Activated naive CD8-positive, alpha-beta T cell treated with anti-CD3 and anti-CD28 coated beads, Interleukin-2, amount 50 U/mL, for 16 hours (primary cell): ENCODE results near the gene XKR7.
"Not testable (repeated sequence)": the region's sequence is repeated elsewhere in the genome, so short reads cannot be mapped to it uniquely, and the experiment has no call there.

ENCODE experiments used
- DNase-seq: peaks from one replicate; pipeline ENCODE4 v3.0.0-alpha.2; 2020; ENCODE audit warnings: low read depth, low spot score

The XKR7 gene, protein sequence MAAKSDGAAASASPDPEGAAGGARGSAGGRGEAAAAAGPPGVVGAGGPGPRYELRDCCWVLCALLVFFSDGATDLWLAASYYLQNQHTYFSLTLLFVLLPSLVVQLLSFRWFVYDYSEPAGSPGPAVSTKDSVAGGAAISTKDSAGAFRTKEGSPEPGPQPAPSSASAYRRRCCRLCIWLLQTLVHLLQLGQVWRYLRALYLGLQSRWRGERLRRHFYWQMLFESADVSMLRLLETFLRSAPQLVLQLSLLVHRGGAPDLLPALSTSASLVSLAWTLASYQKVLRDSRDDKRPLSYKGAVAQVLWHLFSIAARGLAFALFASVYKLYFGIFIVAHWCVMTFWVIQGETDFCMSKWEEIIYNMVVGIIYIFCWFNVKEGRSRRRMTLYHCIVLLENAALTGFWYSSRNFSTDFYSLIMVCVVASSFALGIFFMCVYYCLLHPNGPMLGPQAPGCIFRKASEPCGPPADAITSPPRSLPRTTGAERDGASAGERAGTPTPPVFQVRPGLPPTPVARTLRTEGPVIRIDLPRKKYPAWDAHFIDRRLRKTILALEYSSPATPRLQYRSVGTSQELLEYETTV

DNA sequence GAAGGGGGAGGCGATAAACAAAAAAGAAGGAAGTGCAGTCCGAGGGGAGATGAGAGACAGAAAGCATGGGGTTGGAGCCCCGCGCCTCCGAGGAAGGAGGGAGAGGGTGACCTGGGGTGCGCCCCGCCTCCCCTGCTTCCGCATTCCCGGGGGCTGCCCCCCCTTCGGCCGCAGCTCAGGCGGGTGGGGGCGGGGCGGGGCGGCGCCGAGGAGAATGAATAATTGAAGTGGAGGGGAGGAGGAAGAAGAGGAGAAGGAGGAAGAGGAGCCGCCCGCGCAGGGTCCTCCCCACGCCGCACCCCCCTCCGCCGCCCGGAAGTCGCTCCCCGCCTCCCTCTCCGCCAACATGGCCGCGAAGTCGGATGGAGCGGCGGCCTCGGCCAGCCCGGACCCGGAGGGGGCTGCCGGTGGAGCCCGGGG lies at the start of gene XKR7:
Gene XKR7 (plus strand): TSS at position 322 of the 420 bp plus-strand sequence. CDS start 25 bp downstream, at position 347.
- DNase-seq, result no peak

GRCh38 chr20:31918466-31919105 lies 49.4 kb upstream of the XKR7 start:
- no peak for DNase-seq

DNA sequence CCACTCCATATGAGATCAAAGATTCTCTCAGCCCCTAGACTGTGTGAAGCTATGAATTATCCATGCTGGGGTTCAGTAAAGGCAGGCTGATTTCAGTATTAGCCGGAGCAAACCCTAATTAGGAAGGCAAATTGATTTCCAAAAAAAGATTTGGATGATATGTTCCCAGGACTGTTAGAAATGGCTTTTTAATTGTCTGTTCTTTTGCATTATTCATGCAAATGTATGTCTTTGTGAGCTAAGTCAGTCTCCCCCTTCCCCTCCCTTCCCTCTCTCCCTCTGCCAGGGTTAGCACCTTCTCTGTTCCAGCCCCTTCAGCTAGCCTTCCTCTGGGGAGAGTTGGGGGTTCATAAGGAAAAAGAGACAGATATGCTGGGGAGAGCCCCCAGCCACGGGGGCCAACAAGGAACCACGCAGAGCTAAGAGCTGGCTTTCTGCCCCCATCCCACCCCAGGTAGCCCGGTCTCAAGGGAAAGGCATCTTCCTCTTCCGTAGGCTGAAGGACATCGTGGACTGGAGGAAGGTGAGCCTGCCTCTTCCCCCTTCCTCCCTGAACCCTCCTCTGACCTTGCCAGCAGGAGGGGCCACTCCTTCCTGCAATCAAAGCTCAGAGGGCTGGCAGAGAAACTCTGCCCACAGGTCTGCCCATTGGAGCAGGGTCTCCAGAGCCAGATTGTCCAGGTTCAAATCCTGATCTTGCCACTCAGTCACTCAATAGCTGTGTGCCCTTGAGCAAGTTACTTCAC lies 48.4 kb upstream of the XKR7 start:
- DNase-seq, result no peak

GRCh38 chr20:31920275-31920855 lies 47.6 kb upstream of the XKR7 start:
- DNase-seq, result no peak

GRCh38 chr20:31921480-31921879 lies 46.5 kb upstream of the XKR7 start:
- DNase-seq, result not testable (repeated sequence)

- DNase-seq, result no peak
Observed at GRCh38 chr20:31922181-31922580, 45.8 kb upstream of the XKR7 start.

DNA sequence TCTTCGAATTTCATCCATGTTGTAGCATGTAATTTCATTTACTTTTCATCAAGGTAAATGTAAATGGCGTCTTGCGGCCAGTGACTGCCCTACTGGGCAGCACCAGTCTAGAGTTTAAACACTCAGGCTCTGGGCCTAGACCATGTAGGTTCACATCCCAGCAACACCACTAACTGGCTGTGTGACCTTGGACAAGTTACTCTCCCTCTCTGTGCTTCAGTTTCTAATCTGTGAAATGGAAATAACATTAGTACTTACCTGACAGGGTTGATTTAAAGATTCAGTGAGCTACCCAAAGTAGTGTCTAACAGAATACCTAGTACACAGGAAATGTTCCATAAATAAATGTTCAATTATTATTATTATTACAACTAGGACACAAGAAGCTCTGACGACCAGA lies 45.4 kb upstream of the XKR7 start:
- DNase-seq, result no peak

GRCh38 chr20:31923388-31924331 lies 44.3 kb upstream of the XKR7 start:
- DNase-seq, result no peak

DNA sequence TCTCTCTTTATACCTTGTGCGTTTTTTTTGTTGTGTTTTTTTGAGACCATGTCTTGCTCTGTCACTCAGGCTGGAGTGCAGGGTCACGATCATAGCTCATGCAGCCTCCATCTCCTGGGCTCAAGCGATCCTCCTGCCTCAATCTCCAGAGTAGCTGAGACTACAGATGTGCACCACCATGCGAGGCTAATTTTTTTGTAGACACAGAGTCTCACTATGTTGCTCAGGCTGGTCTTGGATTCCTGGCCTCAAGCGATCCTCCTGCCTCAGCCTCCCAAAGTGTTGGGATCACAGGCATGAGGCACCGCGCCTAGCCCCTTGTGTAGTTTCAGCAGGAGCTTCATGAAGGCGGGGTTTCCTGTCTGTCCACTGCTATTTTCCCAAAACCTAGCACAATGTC lies 43.4 kb upstream of the XKR7 start:
- DNase-seq, result no peak

- DNase-seq, result no peak
Observed at GRCh38 chr20:31925631-31926030, 42.3 kb upstream of the XKR7 start.

GRCh38 chr20:31926493-31926892 lies 41.5 kb upstream of the XKR7 start:
- no peak for DNase-seq

- DNase-seq, result no peak
Observed at GRCh38 chr20:31927627-31928159, 40.3 kb upstream of the XKR7 start.

GRCh38 chr20:31929631-31930030 lies 38.3 kb upstream of the XKR7 start:
- DNase-seq, result not testable (repeated sequence)

GRCh38 chr20:31930779-31931178 lies 37.2 kb upstream of the XKR7 start:
- DNase-seq, result no peak

DNA sequence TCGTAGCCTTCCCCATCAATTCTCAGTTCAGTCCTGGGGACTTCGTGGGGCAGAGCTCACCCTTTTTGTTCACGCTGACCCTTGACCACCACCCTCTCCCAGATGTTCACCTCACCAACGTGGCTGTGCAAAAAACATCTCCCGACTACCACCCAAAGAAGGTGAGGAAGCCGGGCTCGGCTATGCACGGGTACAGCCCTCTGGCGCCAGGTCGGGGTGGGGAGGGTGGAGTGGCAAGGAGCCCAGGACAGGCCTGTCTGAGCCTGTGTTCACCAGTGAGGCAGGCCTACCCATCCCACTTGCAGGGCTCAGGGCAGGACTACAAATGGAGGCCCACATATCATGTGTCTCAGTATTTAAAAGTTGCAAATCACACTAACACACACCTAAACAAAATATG lies 34.3 kb upstream of the XKR7 start:
- DNase-seq, result no peak

GRCh38 chr20:31934491-31934890 lies 33.5 kb upstream of the XKR7 start:
- no peak for DNase-seq

GRCh38 chr20:31934968-31935764 lies 32.8 kb upstream of the XKR7 start:
- DNase-seq, result no peak

DNA sequence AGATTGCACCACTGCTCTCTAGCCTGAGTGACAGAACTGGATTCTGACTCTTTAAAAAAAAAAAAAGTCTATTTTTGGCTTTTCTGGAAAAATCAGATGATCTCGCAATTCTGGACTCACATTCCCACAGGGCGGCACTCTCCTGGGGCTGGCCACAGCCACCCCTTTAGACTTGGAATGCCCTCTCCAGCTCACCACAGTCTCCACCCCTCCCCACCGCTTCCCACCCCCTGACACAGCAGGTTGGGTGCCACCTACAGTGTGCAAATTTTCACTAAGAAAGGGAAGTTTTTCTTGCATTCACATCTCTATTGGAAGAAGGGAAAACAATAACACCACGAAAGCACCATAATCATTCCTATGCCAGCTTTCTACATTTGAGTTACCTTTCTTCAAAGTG lies 31.5 kb upstream of the XKR7 start:
- DNase-seq, result no peak

- DNase-seq, result no peak
Observed at GRCh38 chr20:31937820-31938219, 30.1 kb upstream of the XKR7 start.
